Aorta (tissue), 5 donors: ENCODE results near the gene NCBP3. TPM values are rescaled to one million over a fixed set of nuclear protein-coding genes. Genes with fewer than 3 reads are reported as not detected.
A peak's percentile ranks its signal among the peaks of the same experiment; 100 is the strongest.

ENCODE experiments used
- ATAC-seq: fragments of 200-7000 bp; cut with Tn5 transposase; one replicate; pipeline ENCODE4 v1.9.1; 2022; ENCODE audit warnings: moderate library complexity; ENCODE audit not compliant: low FRiP score
- DNase-seq, 2 donors: peaks; one replicate each; pipeline ENCODE4 v3.0.0-alpha.2; 2020
- H3K27ac ChIP-seq, 2 donors: one replicate each; pipeline ENCODE4 v1.5.1; 2013; ENCODE audit warnings: low read length in 2 of 2, mild to moderate bottlenecking in 2 of 2, moderate library complexity in 2 of 2, control low read depth in 1 of 2, inconsistent platforms in 1 of 2, low read depth in 1 of 2
- H3K27me3 ChIP-seq, 2 donors: one replicate each; pipeline ENCODE4 v1.6.1; 2013; ENCODE audit warnings: control low read depth in 1 of 2, low read length in 1 of 2, mild to moderate bottlenecking in 1 of 2, moderate library complexity in 1 of 2; ENCODE audit not compliant: insufficient read depth in 2 of 2, control insufficient read depth in 1 of 2
- H3K36me3 ChIP-seq, 2 donors: one replicate each; pipeline ENCODE4 v1.6.1; 2013; ENCODE audit warnings: control low read depth in 1 of 2, low read length in 1 of 2, mild to moderate bottlenecking in 1 of 2; ENCODE audit not compliant: insufficient read depth in 2 of 2, control insufficient read depth in 1 of 2
- H3K4me1 ChIP-seq, 2 donors: one replicate each; pipeline ENCODE4 v1.6.1; 2013; ENCODE audit warnings: low read length in 2 of 2, control low read depth in 1 of 2, mild to moderate bottlenecking in 1 of 2, moderate library complexity in 1 of 2; ENCODE audit not compliant: insufficient read depth in 2 of 2, control insufficient read depth in 1 of 2
- H3K4me3 ChIP-seq, 2 donors: one replicate each; pipeline ENCODE4 v1.5.1; 2013; ENCODE audit warnings: low read length in 2 of 2, control low read depth in 1 of 2, mild to moderate bottlenecking in 1 of 2
- H3K9me3 ChIP-seq: one replicate; pipeline ENCODE4 v1.6.1; 2013; ENCODE audit warnings: mild to moderate bottlenecking, low read length; ENCODE audit not compliant: control insufficient read depth
- WGBS, 2 donors: extraction: QIAGEN DNeasy Blood & Tissue Kit; methylation state at CpG; one replicate each; pipeline ENCODE4 v1.1.7; 2013; 5-methylcytosine and 5-hydroxymethylcytosine counted together
- intact Hi-C, 2 donors: fragments of 100-400 bp; cut with DNase I; formaldehyde crosslinking; loops; one replicate each; pipeline versions ENCODE4 v1.14.2 to v1.15.0; 2022
- long read RNA-seq, 2 donors: library from polyadenylated mRNA; unstranded; transcript quantifications; one replicate each; pipeline ENCODE4 v2.0.0, GENCODE V29; 2020 to 2021
- polyA plus RNA-seq, 2 donors: library from polyadenylated mRNA; stranded (reverse); fragments of 200-250 nt; gene quantifications; one replicate each; pipeline ENCODE4 v1.2.3, GENCODE V29; 2013
- total RNA-seq, 2 donors: library from RNA; stranded (reverse); fragmentation: NEBNext Ultra II Directional; extraction: Animal tissue kit (Norgen Biotek cat#: 25700); gene quantifications; one replicate each; pipeline ENCODE4 v1.2.1, GENCODE V29; 2021
- donor health status: healthy with polysubstance abuse.
- donor health status: Bipolar disorder and iron deficiency.
- donor health status: DM: no; HTN: no; CAD: no.
- donor health status: DM: no; HTN: no; CAD: no.
- donor health status: DM: yes; HTN: yes; CAD: no.

The NCBP3 gene, protein sequence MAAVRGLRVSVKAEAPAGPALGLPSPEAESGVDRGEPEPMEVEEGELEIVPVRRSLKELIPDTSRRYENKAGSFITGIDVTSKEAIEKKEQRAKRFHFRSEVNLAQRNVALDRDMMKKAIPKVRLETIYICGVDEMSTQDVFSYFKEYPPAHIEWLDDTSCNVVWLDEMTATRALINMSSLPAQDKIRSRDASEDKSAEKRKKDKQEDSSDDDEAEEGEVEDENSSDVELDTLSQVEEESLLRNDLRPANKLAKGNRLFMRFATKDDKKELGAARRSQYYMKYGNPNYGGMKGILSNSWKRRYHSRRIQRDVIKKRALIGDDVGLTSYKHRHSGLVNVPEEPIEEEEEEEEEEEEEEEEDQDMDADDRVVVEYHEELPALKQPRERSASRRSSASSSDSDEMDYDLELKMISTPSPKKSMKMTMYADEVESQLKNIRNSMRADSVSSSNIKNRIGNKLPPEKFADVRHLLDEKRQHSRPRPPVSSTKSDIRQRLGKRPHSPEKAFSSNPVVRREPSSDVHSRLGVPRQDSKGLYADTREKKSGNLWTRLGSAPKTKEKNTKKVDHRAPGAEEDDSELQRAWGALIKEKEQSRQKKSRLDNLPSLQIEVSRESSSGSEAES
- total RNA-seq (10 to 100 TPM; 28.2 to 36.9 TPM), polyA plus RNA-seq (10 to 100 TPM in 1 of 2 donors, 1 to 10 TPM in 1; 6.5 to 19.0 TPM)
- long read RNA-seq, donor 1, full-length matches to known transcripts: 16 of 38 reads
- long read RNA-seq, donor 1, partial matches to known transcripts: 8 of 38 reads
- long read RNA-seq, donor 1, other reads (novel, unspliced or antisense): 14 of 38 reads
- long read RNA-seq, donor 2, full-length matches to known transcripts: 1 of 12 reads
- long read RNA-seq, donor 2, partial matches to known transcripts: 3 of 12 reads
- long read RNA-seq, donor 2, other reads (novel, unspliced or antisense): 8 of 12 reads

DNA sequence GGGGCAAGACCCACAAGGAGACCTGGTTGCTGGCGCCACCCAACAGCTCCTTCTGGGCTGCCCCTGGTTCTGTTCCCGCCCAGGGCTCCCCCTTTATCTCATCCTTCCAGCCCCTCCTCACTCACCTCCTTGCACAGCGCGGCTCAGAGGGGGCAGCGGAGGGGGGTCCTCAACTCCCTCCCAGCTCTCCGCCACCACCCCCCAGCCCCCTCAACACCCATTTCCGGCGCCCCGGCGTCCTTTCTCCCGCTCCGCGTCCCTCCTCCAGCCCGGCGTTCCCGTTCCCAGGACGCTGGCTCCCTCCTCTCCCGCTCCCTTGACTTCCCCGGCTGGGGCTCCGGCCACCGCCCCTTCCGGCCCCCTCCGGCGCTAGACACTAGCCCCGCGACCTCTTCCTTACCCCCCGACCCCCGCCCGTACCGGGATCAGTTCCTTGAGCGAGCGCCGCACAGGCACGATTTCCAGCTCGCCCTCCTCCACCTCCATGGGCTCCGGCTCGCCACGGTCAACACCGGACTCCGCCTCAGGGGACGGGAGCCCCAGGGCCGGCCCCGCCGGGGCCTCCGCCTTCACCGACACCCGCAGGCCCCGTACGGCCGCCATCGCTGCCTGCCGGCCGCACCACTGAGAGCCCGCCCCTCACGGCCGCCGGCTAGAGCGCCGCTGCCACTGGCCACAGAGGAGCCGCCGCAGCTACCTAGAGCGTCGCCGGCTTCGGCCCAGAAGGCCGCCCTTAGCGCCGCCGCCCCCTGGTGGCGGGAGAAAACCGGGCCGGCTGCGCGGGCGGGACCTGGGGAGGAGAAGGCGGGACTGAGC is at the start of gene NCBP3:
Gene NCBP3, minus strand, starts transcription at position 626 of the 816 bp plus-strand sequence. Its CDS starts 23 bp downstream, at position 603.
- no peaks in the 10 kb centered on the region for H3K27me3 ChIP-seq
- H3K27ac ChIP-seq: peak within 1 kb of the TSS; percentile 31 to 41
- no peaks in the 10 kb centered on the region for H3K4me1 ChIP-seq
- intact Hi-C loops: loop anchor here in 1 of 2 donors (10.0 kb wide), 1 partner anchor 111 kb away; no protein-coding TSS in a partner anchor
- ATAC-seq (peak; percentile 99), DNase-seq (peak; percentile 92 to 96)
- 1% methylated on average over 71 to 76 of the region's 76 CpGs for WGBS, 2 donors
- H3K36me3 ChIP-seq: no peaks in the 10 kb centered on the region
- no peaks in the 10 kb centered on the region for H3K9me3 ChIP-seq
- peak within 1 kb of the TSS; percentile 92 for H3K4me3 ChIP-seq

GRCh38 chr17:3895354-3895753 is 49.3 kb upstream of the NCBP3 start:
- Histone ChIP-seq H3K4me3 (no peak overlapping the region), H3K36me3 (no peaks in the 10 kb centered on the region), H3K9me3 (no peaks in the 10 kb centered on the region), H3K27ac (no peak overlapping the region), H3K27me3 (no peaks in the 10 kb centered on the region), H3K4me1 (no peaks in the 10 kb centered on the region)
- intact Hi-C loops: no loop called here
- 97 to 100% methylated on average over 3 of the region's 3 CpGs for WGBS, 2 donors
- no peak for ATAC-seq
- DNase-seq: no peak

DNA sequence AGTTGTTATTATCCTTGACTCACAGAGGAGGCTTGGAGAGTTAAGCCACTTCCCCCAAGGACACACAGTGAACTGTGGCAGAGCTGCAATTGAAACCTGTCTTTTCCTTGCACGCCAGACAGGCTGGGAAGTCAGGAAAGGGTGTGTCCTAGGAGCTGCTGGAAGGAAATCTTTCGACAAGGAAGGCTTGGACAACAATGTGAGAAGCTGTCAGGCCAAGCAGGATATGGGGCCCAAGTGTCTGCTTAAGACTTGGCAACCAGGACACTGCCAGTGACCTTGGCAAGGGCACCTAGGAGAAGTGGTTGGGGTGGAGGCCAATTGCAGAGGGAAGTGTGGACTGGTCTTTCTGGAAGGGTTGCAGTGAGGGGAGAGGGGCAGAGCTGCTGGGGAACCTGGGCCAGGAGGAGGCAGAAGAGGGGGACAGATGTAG is 48.9 kb upstream of the NCBP3 start:
- Histone ChIP-seq H3K9me3 (no peaks in the 10 kb centered on the region), H3K4me1 (no peaks in the 10 kb centered on the region), H3K36me3 (no peaks in the 10 kb centered on the region), H3K27me3 (no peaks in the 10 kb centered on the region), H3K27ac (no peak overlapping the region), H3K4me3 (no peak overlapping the region)
- intact Hi-C loops: no loop called here
- ATAC-seq: no peak
- DNase-seq: no peak
- 16 to 23% methylated on average over 2 of the region's 2 CpGs for WGBS, 2 donors

DNA sequence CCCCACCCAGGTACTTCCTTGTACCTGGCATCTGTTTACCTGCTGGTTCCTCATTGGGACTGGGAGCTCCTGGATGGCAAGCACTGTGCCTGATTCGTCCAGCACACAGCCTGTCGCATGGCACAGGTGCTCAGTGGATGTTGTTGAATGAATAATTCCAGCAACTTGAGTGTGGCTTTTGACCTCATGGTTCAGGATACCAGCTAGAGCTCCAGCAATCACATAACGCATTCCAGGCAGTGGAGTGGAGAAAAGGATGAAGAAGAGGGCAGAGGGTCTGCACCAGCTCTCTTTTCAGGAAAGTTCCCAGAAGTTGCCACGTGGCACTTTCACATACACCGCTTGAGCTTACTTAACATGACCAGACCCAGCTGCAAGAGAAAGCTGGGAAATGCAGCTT is 48.1 kb upstream of the NCBP3 start:
- Histone ChIP-seq H3K27me3 (no peaks in the 10 kb centered on the region), H3K4me3 (no peak overlapping the region), H3K4me1 (no peaks in the 10 kb centered on the region), H3K36me3 (no peaks in the 10 kb centered on the region), H3K9me3 (no peaks in the 10 kb centered on the region), H3K27ac (no peak overlapping the region)
- ATAC-seq (no peak), DNase-seq (no peak)
- 77 to 88% methylated on average over 5 of the region's 5 CpGs for WGBS, 2 donors
- intact Hi-C loops: no loop called here

GRCh38 chr17:3893720-3894116 is 47.7 kb upstream of the NCBP3 start:
- WGBS, 2 donors: 85 to 87% methylated on average over 7 of the region's 7 CpGs
- no peak overlapping the region for H3K27ac ChIP-seq
- H3K4me3 ChIP-seq: no peak overlapping the region
- H3K27me3 ChIP-seq: no peaks in the 10 kb centered on the region
- H3K36me3 ChIP-seq: no peaks in the 10 kb centered on the region
- intact Hi-C loops: no loop called here
- no peak for ATAC-seq
- H3K9me3 ChIP-seq: no peaks in the 10 kb centered on the region
- no peak for DNase-seq
- H3K4me1 ChIP-seq: no peaks in the 10 kb centered on the region

DNA sequence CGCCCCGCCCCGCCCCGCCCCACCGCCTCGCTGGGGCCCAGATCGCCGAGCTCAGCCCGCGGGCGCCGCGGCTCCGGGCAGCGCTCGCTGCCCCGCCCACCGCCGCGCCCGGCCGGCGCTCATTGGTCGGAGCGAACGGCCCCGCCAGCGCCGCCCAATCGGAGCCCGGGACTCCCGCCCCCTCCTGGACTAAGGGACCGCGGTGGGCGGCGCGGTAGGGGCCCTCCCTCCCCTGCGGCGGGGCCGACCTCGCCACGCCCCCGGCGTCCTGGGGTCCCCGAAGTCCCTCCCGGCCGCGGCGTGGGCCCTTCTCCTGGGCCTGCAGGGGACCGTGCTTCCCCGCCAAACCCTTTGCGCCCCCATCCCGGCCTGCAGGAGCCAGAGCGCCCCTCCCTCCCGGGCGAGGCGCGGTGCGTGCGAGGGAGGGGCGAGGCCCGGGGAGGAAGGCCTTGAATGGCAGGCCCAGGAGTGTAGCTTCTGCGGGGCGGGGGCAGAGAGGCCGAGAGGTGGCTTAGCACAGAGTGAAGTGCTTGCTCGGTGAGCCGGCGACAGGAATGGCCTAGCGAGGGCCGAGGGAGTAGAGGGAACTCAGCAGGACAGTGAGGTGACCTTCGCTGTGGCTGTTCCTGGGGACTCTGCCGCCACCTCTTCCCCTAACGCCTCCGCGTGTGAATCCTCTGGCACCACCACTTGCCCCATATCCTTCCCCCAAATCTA is 47.1 kb upstream of the NCBP3 start, which contains the start of gene CAMKK1:
Gene CAMKK1, minus strand, starts transcription at position 51 of the 717 bp plus-strand sequence. CDS start 7,366 bp downstream, outside the sequence.
- intact Hi-C loops: no loop called here
- Histone ChIP-seq H3K27me3 (no peaks in the 10 kb centered on the region), H3K36me3 (no peaks in the 10 kb centered on the region), H3K27ac (no peak within 1 kb of the TSS), H3K4me3 (peak within 1 kb of the TSS; percentile 19 to 32), H3K4me1 (no peaks in the 10 kb centered on the region), H3K9me3 (no peaks in the 10 kb centered on the region)
- DNase-seq (peak; percentile 94 to 96), ATAC-seq (peak; percentile 87)
- WGBS, 2 donors: 6 to 8% methylated on average over 50 to 75 of the region's 75 CpGs

DNA sequence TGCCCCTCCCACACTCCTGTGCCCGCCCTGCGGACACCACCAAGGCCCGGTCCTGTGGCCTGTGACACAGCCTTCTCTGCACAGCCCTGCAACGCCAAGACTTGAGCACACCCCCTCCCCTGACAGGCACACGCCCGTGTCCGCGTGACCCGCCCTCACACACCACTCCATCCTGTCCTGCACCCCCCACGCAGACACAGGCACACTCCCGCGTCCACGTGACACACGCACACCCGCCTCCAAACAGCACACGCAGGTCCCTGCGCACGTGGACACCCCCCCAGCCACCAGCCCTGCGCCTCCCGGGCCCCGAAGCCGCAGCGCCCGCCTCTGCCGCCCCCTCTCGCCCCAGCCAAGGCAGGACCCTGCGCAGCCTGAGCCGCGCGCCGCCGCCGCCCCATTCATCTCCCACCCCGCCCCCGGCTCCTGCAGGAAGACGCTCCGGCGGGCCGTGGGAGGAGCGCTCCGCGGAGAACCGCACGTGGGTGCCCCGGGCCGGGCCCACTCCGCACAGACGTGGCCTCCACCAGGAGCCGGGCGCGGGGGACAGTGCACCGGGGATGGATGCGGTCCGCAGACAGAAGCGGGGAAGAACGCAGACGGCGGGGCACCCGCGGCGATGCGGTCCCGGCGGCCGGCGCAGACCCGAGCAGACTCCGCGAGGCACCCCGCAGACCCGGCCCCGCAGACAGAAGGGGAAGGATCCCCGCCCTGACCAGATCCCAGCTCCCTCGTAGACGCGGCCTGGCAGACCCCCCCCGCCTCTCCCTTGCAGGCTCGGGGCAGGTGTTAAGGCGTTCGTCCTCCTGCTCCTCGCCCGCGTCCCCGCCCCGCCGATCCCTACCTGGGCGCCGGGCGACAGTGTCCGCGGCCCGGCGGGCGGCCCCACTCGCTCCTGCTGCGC is 46.3 kb upstream of the NCBP3 start:
- H3K4me1 ChIP-seq: no peaks in the 10 kb centered on the region
- no peaks in the 10 kb centered on the region for H3K27me3 ChIP-seq
- WGBS, 2 donors: 1% methylated on average over 87 to 96 of the region's 96 CpGs
- DNase-seq: peak; percentile 91 to 92
- H3K27ac ChIP-seq: no peak overlapping the region
- no peaks in the 10 kb centered on the region for H3K9me3 ChIP-seq
- H3K4me3 ChIP-seq: peak overlapping the region; percentile 19 to 30
- intact Hi-C loops: no loop called here
- H3K36me3 ChIP-seq: no peaks in the 10 kb centered on the region
- ATAC-seq: peak; percentile 35
